ENCODE results near the gene TNIK.

DNA sequence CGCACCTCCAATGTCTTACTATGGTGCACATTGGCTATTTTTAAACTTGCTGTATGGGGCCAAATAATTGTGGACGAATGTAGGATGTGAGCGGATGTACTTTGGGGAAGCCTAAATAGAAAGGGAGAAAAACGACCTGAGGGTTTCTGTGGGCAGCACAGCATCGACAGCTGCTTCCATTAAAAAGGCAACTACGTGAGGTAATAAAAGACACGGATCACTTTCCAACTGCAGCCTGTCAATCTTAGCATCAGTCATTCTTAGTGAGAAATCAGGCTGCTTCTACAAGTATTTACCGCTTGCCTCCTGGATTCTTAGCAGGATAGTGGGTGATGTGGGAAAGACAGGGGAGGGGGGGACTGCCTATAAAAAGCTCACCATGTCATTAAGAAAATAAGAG, 247.0 kb downstream of the TNIK start:
- TF ChIP-seq, protein P1, sequence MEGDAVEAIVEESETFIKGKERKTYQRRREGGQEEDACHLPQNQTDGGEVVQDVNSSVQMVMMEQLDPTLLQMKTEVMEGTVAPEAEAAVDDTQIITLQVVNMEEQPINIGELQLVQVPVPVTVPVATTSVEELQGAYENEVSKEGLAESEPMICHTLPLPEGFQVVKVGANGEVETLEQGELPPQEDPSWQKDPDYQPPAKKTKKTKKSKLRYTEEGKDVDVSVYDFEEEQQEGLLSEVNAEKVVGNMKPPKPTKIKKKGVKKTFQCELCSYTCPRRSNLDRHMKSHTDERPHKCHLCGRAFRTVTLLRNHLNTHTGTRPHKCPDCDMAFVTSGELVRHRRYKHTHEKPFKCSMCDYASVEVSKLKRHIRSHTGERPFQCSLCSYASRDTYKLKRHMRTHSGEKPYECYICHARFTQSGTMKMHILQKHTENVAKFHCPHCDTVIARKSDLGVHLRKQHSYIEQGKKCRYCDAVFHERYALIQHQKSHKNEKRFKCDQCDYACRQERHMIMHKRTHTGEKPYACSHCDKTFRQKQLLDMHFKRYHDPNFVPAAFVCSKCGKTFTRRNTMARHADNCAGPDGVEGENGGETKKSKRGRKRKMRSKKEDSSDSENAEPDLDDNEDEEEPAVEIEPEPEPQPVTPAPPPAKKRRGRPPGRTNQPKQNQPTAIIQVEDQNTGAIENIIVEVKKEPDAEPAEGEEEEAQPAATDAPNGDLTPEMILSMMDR (IDR thresholded peaks at IDR 0.05; ENCODE audit: poor library complexity): no peak
- no peak for TF ChIP-seq EZH2 (IDR thresholded peaks at IDR 0.05; ENCODE audit: borderline replicate concordance)
- TF ChIP-seq EZH2phosphoT487 (IDR thresholded peaks at IDR 0.05; ENCODE audit: low read depth, severe bottlenecking, unreplicated experiment): no peak

All from hepatocyte (in vitro differentiated cells).